Measurements from ENCODE around the gene BHMT.
A peak's percentile ranks its signal among the peaks of the same experiment; 100 is the strongest.

Gene BHMT, protein sequence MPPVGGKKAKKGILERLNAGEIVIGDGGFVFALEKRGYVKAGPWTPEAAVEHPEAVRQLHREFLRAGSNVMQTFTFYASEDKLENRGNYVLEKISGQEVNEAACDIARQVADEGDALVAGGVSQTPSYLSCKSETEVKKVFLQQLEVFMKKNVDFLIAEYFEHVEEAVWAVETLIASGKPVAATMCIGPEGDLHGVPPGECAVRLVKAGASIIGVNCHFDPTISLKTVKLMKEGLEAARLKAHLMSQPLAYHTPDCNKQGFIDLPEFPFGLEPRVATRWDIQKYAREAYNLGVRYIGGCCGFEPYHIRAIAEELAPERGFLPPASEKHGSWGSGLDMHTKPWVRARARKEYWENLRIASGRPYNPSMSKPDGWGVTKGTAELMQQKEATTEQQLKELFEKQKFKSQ

DNA sequence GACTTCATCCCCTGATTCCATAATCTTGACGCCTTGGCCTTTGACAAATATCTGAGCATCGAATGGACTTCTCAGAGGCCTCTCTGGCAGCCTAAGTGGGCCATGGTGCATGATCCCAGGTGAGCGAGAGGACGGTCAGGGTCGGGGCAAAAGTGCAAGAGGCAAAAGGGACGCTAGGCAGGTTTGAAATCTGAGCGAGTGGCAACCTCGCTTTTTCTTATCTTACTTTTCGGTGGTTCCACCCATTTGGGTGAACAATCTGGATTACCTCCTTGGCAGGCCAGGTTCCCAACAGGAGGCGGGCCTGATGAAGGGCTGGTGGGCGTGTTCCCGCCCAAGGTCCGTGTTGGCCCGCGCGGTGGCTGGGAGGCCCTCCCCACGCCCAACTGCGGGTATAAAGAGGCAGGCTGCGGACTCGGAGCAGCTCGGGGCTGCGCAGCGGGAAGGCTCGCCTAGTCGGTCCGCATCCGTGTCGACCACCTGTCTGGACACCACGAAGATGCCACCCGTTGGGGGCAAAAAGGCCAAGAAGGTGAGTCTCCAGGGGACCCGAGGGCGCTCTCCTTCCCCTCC lies at the start of gene BHMT:
Gene BHMT (plus strand): TSS at position 423 of the 573 bp plus-strand sequence. CDS start 77 bp downstream, at position 500.
- DNase-seq (ENCODE audit: low read depth), result no peak

DNA sequence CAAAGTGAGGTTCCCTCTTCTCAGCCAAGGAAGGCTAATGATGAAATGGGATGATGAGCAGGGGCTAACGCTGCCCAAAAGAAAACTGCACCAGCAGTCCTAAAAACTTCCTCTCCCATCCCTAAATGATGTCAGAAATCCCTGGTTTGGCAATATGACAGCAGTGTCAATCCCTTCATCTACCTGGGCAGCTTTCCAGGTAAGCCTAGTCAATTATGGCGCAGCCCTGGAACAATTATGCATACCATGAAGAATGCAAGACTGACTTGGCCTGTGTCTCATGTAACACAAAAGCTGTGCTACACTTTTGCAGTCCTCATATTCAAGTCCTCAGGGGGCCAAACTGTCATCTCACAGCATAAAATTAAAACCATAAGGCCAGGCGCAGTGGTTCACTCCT lies 49.2 kb upstream of the BHMT start:
- DNase-seq (ENCODE audit: low read depth), result no peak

DNA sequence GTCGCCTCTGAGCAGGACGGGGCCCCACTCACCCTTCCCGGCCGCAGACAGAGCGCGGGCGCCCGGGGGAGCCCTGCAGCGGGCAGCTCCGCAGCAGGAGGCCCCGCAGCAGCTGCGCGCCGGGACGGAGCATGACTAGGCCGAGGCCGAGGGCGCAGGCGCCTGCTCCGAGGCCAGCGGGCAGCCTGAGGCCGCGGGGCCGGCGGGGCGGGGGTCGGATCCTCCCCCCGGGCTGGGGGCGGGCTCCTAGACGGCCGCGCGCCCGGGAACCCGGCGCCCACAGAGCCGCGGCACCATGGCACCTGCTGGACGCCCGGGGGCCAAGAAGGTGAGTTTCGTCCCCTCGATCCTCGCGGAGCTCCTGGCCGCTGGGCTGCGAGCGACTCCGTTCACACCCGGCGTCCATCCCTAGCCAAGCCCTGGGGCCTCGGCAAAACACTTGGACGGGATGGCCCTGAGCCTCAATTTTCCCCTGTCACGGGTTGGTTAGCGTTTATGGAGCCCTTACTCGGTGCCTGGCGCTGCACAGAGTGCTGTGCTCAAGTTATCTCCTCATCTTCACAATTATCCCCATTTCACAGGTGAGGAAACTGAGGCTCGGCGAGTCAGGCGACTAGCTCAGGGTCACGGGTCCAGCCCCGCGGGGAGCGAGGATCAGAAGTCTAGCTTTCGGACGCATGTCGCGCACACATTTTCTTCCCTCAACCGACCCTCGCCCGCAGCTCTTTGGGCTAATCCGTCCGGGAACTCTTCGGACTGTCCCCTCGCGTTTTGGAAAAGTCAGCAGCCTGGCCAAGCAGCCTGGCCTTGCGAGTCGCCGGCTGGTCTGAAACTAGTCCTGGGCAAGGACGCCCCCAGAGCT lies 41.9 kb upstream of the BHMT start, which contains the start of the genes BHMT2 and DMGDH:
Gene BHMT2 (plus strand): TSS at position 280 of the 862 bp plus-strand sequence. CDS start 16 bp downstream, at position 296.
Gene DMGDH (minus strand): TSS at position 187 of the 862 bp plus-strand sequence. CDS start 54 bp downstream, at position 133.
- peak; percentile 28 for DNase-seq (ENCODE audit: low read depth)

DNA sequence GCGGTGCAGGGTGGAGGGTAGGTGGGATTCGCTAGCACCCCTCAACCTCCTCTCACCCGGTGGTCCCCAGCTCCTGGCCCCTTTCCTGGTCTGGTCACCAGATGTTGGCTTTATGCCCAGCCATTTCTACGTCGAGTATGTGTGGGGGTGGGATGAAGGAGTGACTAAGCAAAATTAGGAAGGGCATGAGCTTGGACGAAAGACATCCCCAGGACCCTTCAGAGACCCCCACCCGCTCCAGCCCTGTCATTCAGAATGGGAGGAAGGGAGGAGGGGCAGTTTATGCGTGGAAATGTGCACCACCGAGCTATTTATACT lies 41.3 kb upstream of the BHMT start:
- DNase-seq (ENCODE audit: low read depth), result no peak

DNA sequence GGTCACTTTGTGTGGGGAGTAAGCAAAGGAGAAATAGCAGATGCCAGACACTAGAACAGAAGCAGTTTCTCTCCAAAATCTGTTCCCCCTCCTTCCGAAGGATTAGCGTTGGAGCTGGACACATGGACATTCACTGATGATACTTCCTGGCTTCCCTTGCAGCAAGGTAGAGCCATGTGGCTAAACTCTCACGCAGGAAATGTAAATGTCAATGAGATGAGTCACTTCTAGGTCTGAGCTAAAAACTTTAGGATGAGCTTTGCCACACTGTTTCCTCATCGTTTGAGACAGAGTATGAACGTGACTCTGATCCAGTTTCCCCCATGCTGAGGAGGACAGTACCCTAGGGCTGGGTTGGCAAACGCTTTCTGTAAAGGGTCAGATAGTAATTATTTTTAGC lies 37.0 kb upstream of the BHMT start:
- peak; percentile 18 for DNase-seq (ENCODE audit: low read depth)

DNA sequence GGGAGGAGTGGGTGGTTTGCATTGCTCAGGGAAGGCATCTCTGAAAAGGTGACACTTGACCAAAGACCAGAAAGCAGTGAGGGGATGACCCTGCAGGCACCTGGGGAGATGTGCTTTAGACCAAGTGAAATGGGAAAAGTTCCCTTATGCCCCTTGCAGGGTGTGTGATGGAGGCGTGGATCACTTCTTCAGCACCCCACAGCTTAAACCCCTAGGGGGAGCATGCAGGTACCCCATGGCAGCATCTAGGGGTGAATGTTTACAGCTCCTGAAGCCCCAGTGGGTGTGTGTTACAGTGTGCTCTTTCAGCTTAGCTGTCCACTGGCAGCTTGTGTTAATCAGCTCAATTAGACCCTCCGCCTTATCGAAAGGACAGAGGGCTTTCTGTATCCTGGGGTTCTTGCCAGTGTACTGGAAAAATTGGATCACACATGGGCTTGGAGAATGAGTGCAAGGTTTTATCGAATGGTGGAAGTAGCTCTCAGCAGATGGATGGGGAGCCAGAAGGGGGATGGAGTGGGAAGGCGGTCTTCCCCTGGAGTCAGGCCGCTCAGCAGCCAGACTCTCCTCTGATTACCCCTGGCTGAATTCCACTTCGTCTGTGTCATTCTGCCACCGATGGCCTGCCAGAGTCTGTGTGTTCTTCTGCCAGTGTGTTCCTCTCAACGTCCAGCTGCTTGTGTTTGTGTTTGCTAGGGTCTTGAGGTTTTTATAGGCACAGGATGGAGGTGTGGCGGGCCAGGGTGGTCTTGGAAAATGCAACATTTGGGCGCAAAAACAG lies 35.8 kb upstream of the BHMT start:
- no peak for DNase-seq (ENCODE audit: low read depth)

DNA sequence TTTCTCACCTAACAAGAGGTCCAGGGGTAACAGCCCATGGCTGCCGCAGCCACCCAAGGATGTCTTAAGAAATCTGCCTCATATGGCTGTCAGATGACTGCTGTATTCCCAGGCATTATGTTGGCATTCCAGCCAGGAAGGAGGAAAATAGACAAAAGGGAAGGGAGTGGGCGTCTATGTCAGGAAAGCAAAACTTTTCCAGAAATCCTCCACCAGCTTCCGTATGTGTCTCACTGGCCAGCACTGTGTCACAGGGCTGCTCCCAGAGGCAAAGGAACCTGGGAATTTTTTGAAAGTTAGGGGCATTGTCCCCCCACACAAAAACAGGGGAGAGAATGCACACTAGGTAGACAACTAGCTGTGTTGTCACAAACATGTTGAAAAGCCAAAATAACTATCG lies 34.8 kb upstream of the BHMT start:
- no peak for DNase-seq (ENCODE audit: low read depth)

DNA sequence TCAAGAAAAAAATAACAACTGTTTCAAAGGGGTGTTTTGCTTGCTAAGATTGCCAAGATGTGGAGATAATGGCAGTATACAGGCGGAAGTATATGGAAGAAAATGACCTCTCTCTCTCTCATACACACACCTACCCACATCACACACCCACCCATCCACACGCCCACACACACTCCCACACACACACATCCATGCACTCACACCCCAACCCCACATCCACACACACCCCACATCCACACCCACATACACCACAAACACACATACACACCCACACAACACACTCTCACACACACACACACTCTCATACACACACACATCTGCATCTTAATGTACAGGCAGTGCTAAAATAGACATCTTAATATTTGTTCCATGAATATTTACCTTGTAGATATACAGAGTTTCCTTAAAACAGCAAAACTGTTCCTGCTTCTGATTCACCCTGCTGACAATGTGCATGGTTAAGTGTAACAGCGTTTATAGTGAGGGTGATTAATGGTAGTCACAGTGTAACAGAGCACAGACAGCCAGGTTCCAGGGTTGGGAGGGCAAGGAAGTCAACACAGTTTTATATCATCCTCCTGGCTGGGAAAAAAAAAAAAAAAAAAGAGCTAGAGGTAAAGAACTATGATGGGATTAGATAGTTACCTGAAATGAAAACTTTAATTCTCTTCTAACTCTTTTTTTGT lies 33.8 kb upstream of the BHMT start:
- no peak for DNase-seq (ENCODE audit: low read depth)

DNA sequence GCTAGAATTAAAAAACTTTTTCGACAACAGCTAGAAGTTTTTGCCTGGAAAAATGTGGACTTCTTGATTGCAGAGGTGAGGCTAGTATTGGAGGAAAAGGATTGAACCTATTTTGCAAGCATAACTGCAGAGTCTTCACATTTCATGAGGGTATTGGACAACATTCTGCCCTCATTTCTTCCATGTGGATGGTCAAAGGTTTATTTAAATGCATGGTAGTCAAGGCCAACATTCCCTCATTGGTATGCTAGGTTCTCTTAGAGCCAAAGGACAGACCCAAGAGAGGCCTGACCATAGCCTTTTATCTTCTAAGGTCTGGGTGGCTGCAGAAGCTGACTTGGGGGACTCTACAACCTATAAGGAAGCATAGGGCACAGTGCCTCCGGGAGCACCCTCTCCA lies 30.8 kb upstream of the BHMT start:
- DNase-seq (ENCODE audit: low read depth), result no peak

DNA sequence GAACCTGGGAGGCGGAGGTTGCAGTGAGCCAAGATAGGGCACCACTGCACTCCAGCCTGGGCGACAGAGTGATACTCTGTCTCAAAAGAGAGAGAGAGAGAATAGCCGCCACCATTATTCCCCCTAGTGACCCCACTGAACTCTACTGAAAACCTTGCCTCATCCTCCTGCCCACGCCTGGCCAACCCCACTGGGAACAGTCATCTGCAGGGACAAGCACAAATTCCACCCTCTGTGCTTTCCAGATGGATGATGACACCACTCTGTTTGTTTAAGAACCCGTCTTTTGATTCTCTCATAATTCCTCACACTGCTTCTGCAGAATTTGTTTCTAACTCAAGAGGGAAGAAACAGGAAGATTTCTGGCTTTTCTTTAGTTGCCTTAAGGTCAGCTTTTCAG lies 29.8 kb upstream of the BHMT start:
- no peak for DNase-seq (ENCODE audit: low read depth)

DNA sequence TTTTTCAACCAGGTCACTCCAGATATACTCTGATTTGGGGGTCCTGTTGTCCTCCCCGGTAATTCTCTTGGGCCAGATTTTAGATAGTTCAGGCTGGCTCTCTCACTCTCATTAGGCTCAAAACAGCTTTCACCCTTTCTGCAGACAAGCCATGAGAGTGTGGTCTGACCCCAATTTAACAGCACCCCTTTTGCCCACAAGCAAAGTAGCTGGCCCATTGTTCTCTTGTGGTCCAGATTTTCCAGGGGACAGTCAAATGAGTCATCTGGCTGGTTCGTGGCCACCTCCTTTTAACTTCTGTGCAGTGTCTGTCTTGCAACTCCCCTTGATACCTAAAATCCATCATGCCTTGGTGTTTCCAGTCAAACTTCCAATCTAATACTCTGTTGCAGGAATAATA lies 25.5 kb upstream of the BHMT start:
- no peak for DNase-seq (ENCODE audit: low read depth)

DNA sequence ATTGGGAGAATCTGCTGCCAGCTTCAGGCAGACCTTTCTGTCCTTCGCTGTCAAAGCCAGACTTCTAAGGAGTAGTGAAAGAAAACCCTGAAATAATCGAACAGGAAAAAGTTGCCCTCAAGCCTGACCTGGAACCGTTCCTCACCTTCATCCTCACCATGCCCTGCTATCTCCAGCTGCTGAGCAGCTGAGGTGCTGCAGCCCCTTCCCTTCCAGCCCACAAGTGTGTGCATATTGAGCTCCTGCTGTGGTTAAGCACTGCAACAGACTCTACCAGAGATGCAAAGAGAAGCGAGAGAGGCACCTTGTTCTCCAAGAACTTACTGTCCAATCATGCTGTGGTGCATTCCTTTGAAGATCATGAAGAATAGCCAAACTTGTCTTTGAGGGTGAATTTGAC lies 23.1 kb upstream of the BHMT start:
- DNase-seq (ENCODE audit: low read depth), result no peak

DNA sequence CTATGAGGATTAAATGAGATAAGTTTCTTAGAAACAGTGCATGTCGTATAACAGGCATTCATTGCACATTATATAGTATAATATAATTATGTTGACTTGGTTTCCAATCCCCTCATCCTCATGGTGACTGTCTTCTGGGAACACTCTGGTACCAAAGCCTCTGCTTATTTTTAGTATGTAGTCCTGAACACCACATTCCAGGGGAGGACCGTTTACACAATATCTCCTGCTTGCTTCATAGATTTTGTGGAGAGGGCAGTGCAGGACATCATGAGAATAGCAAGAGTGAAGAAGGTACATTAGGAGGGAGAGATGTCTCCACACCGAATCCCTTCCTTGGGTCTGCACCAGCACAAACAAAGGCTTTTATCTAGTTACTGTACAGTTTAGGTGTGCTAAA lies 20.5 kb upstream of the BHMT start:
- DNase-seq (ENCODE audit: low read depth), result no peak

DNA sequence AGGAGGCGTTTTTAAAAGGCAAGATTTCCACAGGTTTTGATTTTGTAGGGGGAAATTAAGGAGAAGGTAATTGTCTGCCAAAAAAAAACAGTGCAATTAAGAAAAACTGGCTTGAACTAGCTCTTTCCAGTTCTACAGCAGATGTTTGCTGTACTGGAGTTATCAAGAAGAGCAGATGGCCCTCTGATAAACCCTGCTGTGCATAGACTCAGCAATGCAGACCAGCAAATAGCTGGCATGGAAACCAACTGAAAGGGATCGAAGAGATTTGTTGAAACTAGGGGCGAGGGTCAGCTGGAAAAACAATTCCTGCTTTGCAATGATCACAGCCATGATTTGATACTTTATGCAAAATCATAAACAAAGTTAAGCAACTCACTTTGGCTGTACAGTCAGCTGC lies 17.8 kb upstream of the BHMT start:
- no peak for DNase-seq (ENCODE audit: low read depth)

DNA sequence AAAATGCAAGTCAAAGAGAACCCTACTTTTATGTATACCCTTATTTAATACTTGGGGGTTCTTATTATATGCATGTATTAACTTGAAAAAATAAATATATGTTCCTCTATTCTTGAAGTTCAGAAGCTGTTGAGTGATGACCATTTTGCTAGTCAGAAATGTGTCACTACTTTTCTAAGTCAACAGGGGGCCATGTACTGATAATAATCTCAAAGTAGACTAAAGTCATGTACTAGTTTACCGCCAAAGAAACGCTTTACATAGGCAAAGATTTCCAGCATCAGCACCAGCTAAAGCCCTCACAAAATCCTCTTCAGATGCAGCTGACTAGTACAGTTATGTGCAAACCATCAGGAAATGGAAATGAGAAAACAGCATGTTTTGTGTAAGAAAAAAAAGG lies 5.7 kb upstream of the BHMT start:
- DNase-seq (ENCODE audit: low read depth), result no peak

DNA sequence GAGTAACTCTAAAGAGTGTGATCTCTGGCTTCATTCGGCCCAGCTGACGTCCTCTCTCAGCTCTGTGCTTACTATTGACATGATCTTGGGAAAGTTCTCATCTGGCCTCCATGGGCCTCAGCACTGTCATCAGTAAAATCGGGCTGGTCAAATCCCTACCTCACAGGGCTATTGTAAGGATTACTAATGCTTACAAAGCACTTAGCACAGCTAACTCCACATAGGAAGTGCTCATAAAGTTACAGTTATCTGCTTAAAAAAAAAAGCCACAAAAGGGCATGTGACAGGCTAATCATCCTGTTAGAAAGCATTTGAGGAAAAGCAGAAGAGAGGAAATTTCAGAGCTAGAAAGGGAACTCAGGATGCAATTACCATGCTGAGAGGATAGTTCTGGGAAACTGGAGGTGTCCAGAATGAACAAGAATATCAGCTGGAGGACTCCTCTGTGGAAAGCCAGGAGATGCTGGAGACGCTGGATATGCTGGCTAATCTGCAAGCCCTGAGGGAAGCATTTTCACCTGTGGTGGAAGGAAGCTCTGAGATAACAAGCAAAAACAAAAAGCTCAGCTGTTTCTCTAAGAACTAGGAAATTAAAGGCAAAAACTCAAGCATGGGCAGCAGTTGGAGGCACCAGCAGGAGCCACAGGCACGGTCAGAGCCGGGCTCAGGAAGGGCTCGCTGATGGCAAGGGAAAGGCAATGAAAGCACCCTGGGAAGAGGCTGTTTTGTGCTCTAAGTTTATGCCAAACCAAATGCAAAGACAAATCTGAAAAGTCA lies 4.4 kb upstream of the BHMT start:
- no peak for DNase-seq (ENCODE audit: low read depth)

DNA sequence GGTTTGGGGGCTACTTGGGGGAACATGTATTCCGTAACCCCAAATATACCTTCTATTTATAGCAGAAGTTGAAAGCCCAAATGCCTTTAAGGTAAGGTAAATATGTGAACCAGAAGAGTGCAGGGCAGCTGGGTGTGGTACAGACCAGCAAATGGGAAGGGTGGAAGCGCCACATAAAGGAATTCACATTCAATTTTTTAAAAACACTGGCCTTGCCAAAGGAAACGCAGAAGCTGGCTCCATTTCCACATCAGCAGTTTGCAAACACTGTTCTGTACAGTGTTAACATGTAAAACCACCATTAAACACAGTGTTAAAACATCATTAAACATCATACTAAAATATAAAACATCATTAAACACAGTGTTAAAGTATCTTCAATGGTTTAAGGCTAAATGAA lies 3.5 kb upstream of the BHMT start:
- DNase-seq (ENCODE audit: low read depth), result no peak

DNA sequence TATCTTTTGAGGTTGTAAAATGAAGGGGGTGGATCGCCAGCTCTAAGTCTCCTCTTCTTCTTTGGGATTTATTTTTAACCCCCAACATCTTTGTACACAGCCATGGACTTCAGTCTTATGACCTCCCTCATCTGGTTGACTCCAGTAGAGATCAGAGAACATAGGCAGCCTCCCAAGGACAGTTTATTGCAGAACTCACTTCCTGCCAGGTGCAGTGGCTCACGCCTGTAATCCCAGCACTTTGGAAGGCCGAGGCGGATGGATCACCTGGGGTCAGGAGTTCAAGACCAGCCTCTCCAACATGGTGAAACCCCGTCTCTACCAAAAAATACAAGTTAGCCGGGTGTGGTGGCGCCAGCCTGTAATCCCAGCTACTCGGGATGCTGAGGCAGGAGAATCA lies 2.8 kb upstream of the BHMT start:
- DNase-seq (ENCODE audit: low read depth), result no peak

DNA sequence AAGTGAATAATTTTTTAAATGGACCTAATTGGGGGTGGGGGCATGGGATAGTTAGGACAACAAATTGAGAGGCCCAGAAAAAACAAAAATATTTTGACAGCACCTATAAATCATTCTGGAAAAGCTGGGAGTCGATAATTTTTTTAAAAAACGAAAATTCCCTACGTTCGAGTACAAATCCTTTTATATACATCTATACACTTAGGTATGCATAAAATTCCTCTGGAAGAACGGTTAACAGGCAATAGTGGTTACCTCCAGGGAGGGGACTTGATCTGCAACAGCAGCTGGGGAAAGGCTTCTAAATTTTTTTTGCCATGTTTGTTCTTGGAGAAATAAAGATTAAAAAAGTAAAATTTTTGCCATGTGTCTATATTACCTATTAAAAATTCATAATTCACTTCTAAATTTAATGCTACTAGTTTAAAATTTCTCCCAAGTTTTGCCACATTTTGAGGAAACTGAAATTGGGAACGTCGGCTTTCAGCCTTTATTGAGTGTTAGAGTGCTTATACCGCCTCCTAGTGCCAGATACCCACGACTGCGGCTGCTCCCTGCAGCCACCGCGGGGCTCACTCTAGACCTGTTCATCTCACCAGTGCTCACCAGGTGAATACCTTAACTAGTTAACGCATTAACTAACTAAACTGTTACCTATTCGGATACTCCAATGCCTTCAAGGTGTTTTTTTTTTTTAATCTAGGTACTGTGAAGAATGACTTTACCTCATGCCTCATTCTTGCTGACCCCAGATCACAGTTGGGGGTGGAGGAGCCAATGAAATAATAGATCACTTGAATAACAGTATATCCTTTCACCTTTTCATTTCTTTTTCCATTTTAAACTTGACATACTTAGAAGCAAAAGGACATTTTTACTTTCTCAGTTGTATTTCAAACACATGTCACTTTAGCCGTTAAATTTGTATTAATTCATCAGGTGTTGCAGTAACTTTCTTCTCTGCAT lies 1.8 kb upstream of the BHMT start:
- no peak for DNase-seq (ENCODE audit: low read depth)

Measured in GM04504 (cell line).